OCI-LY3 (cell line): ENCODE data around the gene ZXDC.

Experiments used
- H2AFZ ChIP-seq: fragments of 200-600, 300-600 bp; shearing (Covaris generic); 2 replicates; pipeline ENCODE4 v1.6.0; 2014; ENCODE audit warnings: antibody characterized with exemption, low read depth, low read length
- H3K27ac ChIP-seq: fragments of 200-600, 300-600 bp; sonication (generic); 2 replicates; pipeline ENCODE4 v1.5.1; 2014; ENCODE audit warnings: mild to moderate bottlenecking, low read length, moderate library complexity, mixed read lengths
- H3K27me3 ChIP-seq: fragments of 200-600, 300-600 bp; sonication (generic); 2 replicates; pipeline ENCODE4 v1.6.1; 2014; ENCODE audit warnings: low read depth, low read length, mixed read lengths
- H3K36me3 ChIP-seq: fragments of 200-600, 300-600 bp; sonication (generic); replicated peaks from 2 replicates; pipeline ENCODE3; 2014; ENCODE audit warnings: low read depth, low read length, mixed read lengths
- H3K4me1 ChIP-seq: fragments of 300-600, 200-600 bp; sonication (generic); 2 replicates; pipeline ENCODE4 v1.6.1; 2014; ENCODE audit warnings: low read length, mixed read lengths
- H3K4me2 ChIP-seq: fragments of 200-600, 300-600 bp; sonication (generic); 2 replicates; pipeline ENCODE4 v1.6.1; 2014; ENCODE audit warnings: low read length, mixed read lengths
- H3K4me3 ChIP-seq: fragments of 300-600, 200-600 bp; sonication (generic); 2 replicates; pipeline ENCODE4 v1.5.1; 2014; ENCODE audit warnings: antibody characterized with exemption, mild to moderate bottlenecking, low read length, moderate library complexity
- H3K79me2 ChIP-seq: fragments of 300-600, 200-600 bp; shearing (Covaris generic); 2 replicates; pipeline ENCODE4 v1.6.1; 2014; ENCODE audit warnings: mild to moderate bottlenecking, low read length, mixed read lengths
- H3K9ac ChIP-seq: fragments of 300-600, 200-600 bp; shearing (Covaris generic); 2 replicates; pipeline ENCODE4 v1.6.0; 2014; ENCODE audit warnings: mild to moderate bottlenecking, low read length, moderate library complexity
- H3K9me3 ChIP-seq: fragments of 200-600, 300-600 bp; shearing (Covaris generic); 2 replicates; pipeline ENCODE4 v1.6.1; 2014; ENCODE audit warnings: low read length, mixed read lengths; ENCODE audit not compliant: insufficient read depth
- H4K20me1 ChIP-seq: fragments of 200-600, 300-600 bp; sonication (generic); 2 replicates; pipeline ENCODE4 v1.6.1; 2016; ENCODE audit warnings: low read length, mixed read lengths; ENCODE audit not compliant: insufficient read depth
- EZH2phosphoT487 ChIP-seq: fragments of 200-600 bp; shearing (Covaris generic); IDR thresholded peaks from 2 replicates; pipeline ENCODE4 v1.6.1; 2018; ENCODE audit warnings: antibody characterized with exemption, mixed run types, low read depth
- TF ChIP-seq, protein P1 (sequence below): fragments of 200-600, 300-600 bp; sonication (generic); IDR thresholded peaks from 2 replicates; pipeline ENCODE4 v1.5.1; 2014; ENCODE audit warnings: antibody characterized with exemption, low read length, low read depth

Gene ZXDC

DNA sequence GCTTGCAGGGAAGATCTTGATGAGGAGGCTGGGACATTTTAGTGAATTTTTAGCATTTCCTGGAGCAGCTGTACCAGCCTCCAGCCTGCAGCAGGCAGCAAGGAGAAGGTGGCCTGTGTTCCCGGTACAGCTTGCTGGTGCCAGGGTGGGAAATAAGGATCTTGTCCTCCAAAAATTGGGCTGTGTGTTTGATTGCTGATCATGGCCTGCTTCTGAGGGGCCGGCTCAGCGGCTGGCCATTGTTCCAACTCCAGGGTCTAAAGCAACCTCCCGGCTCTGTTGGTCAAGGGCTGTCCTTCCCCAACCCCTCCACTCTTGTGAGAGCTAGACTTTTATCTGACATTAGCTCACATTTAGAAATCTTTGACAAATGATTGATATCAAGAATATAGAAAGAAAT, 75.9 kb downstream of the ZXDC start:
- H3K4me2 ChIP-seq = no peak overlapping the region; the same call in 1 of the 2 replicates
- peaks cover 6% of the 10 kb centered on the region for H3K36me3 ChIP-seq
- H3K79me2 ChIP-seq = no peaks in the 10 kb centered on the region
- H3K9ac ChIP-seq = no peak overlapping the region
- no peak for TF ChIP-seq EZH2phosphoT487
- TF ChIP-seq, protein P1, sequence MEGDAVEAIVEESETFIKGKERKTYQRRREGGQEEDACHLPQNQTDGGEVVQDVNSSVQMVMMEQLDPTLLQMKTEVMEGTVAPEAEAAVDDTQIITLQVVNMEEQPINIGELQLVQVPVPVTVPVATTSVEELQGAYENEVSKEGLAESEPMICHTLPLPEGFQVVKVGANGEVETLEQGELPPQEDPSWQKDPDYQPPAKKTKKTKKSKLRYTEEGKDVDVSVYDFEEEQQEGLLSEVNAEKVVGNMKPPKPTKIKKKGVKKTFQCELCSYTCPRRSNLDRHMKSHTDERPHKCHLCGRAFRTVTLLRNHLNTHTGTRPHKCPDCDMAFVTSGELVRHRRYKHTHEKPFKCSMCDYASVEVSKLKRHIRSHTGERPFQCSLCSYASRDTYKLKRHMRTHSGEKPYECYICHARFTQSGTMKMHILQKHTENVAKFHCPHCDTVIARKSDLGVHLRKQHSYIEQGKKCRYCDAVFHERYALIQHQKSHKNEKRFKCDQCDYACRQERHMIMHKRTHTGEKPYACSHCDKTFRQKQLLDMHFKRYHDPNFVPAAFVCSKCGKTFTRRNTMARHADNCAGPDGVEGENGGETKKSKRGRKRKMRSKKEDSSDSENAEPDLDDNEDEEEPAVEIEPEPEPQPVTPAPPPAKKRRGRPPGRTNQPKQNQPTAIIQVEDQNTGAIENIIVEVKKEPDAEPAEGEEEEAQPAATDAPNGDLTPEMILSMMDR = no peak
- no peaks in the 10 kb centered on the region for H4K20me1 ChIP-seq
- peaks cover 14% of the 10 kb centered on the region for H3K4me1 ChIP-seq
- H3K27ac ChIP-seq = peak overlapping the region; percentile 62
- peaks cover 13% of the 10 kb centered on the region; the same call in 1 of the 2 replicates for H3K9me3 ChIP-seq
- no peak overlapping the region for H2AFZ ChIP-seq
- no peaks in the 10 kb centered on the region for H3K27me3 ChIP-seq
- H3K4me3 ChIP-seq = no peak overlapping the region

DNA sequence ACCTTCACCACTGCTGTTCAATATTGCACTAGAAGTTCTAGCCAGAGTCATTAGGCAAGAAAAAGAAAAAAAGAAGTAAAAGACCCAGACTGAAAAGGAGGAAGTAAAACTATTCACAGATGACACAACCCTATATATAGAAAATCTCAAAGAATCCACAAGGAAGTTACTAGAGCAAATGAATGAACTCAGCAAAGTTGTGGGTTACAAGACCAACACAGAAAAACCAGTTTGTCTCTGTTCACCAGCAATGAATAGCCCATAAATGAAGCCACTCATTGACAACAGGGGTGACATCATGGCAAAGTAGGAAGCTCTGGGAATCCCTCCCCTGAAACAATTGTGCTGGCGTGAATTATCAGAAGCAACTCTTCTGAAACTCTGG, 76.3 kb downstream of the ZXDC start:
- Histone ChIP-seq H3K9me3 (peaks cover 13% of the 10 kb centered on the region; the same call in 1 of the 2 replicates), H2AFZ (no peak overlapping the region), H3K79me2 (no peaks in the 10 kb centered on the region), H3K9ac (no peak overlapping the region), H3K4me1 (peaks cover 14% of the 10 kb centered on the region), H3K27ac (peak overlapping the region; percentile 62), H4K20me1 (no peaks in the 10 kb centered on the region), H3K36me3 (peaks cover 6% of the 10 kb centered on the region), H3K4me2 (peak overlapping the region; percentile 9; the same call in 1 of the 2 replicates), H3K4me3 (no peak overlapping the region), H3K27me3 (no peaks in the 10 kb centered on the region)
- TF ChIP-seq EZH2phosphoT487 = no peak
- TF ChIP-seq, protein P1 = no peak

GRCh38 chr3:126398423-126399350, 77.0 kb downstream of the ZXDC start:
- peaks cover 6% of the 10 kb centered on the region for H3K36me3 ChIP-seq
- no peaks in the 10 kb centered on the region for H3K79me2 ChIP-seq
- H2AFZ ChIP-seq = no peak overlapping the region
- peaks cover 13% of the 10 kb centered on the region; the same call in 1 of the 2 replicates for H3K9me3 ChIP-seq
- H3K4me3 ChIP-seq = no peak overlapping the region; the same call in 1 of the 2 replicates
- H3K4me1 ChIP-seq = peaks cover 14% of the 10 kb centered on the region
- no peak for TF ChIP-seq EZH2phosphoT487
- TF ChIP-seq, protein P1 = no peak
- no peaks in the 10 kb centered on the region for H4K20me1 ChIP-seq
- H3K9ac ChIP-seq = no peak overlapping the region
- peak overlapping the region; percentile 62 for H3K27ac ChIP-seq
- H3K4me2 ChIP-seq = peak overlapping the region; percentile 9; the same call in 1 of the 2 replicates
- peaks cover under 1% of the 10 kb centered on the region; the same call in 1 of the 2 replicates for H3K27me3 ChIP-seq
